BJ (cell line): ENCODE data around the gene SYT5. TPM values are rescaled to one million over a fixed set of nuclear protein-coding genes. Genes with fewer than 3 reads are reported as not detected.

Experiments used
- CTCF ChIA-PET: fragments of 350-600 bp; formaldehyde crosslinking; extraction: SDS; loops from one replicate; lab custom pipeline; 2021; ENCODE audit warnings: antibody characterized with exemption, inconsistent platforms; lab: Yijun Ruan, JAX
- POLR2A ChIA-PET: fragments of 300-600 bp; sonication (Branson Sonifier 250); formaldehyde crosslinking; extraction: SDS; loops from one replicate; lab custom pipeline; 2021; ENCODE audit warnings: antibody characterized with exemption; lab: Charles Lee
- DNase-seq: peaks from one replicate; pipeline ENCODE4 v3.0.0-alpha.2; 2011; ENCODE audit warnings: low read depth
- H3K27me3 ChIP-seq: 2 replicates; pipeline ENCODE4 v1.6.0; 2011; ENCODE audit warnings: low read length; ENCODE audit not compliant: control insufficient read depth, insufficient read depth
- H3K36me3 ChIP-seq: 2 replicates; pipeline ENCODE4 v1.5.1; 2011; ENCODE audit warnings: low read length; ENCODE audit not compliant: control insufficient read depth, insufficient read depth
- H3K4me3 ChIP-seq: 2 replicates; pipeline ENCODE4 v1.5.1; 2011; ENCODE audit warnings: low read depth, mild to moderate bottlenecking, control low read depth, low read length
- polyA plus RNA-seq: library from polyadenylated mRNA; depleted of rRNA; stranded (reverse); fragments of >200 nt; gene quantifications from 2 replicates; pipeline ENCODE4 v1.2.3, GENCODE V29; 2011
- TF ChIP-seq, protein P1 (sequence below): IDR thresholded peaks from 2 replicates; pipeline ENCODE4 v1.5.1; 2011; ENCODE audit warnings: low read depth, mild to moderate bottlenecking, control low read depth, inconsistent platforms, low read length, moderate library complexity; ENCODE audit not compliant: insufficient read depth

Gene SYT5
- polyA plus RNA-seq, 1 experiment = 0.47 TPM

GRCh38 chr19:55137915-55138314 is 42.2 kb downstream of the SYT5 start:
- Histone ChIP-seq H3K36me3 (no peaks in the 10 kb centered on the region), H3K27me3 (peaks cover 2% of the 10 kb centered on the region; the same call in 1 of the 2 replicates), H3K4me3 (no peak overlapping the region)
- ChIA-PET CTCF (no interaction called here), POLR2A (no interaction called here)
- DNase-seq = no peak
- TF ChIP-seq, protein P1, sequence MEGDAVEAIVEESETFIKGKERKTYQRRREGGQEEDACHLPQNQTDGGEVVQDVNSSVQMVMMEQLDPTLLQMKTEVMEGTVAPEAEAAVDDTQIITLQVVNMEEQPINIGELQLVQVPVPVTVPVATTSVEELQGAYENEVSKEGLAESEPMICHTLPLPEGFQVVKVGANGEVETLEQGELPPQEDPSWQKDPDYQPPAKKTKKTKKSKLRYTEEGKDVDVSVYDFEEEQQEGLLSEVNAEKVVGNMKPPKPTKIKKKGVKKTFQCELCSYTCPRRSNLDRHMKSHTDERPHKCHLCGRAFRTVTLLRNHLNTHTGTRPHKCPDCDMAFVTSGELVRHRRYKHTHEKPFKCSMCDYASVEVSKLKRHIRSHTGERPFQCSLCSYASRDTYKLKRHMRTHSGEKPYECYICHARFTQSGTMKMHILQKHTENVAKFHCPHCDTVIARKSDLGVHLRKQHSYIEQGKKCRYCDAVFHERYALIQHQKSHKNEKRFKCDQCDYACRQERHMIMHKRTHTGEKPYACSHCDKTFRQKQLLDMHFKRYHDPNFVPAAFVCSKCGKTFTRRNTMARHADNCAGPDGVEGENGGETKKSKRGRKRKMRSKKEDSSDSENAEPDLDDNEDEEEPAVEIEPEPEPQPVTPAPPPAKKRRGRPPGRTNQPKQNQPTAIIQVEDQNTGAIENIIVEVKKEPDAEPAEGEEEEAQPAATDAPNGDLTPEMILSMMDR = no peak

- POLR2A ChIA-PET = no interaction called here
- no peak for DNase-seq
- Histone ChIP-seq H3K36me3 (no peaks in the 10 kb centered on the region), H3K4me3 (no peak overlapping the region), H3K27me3 (peaks cover 2% of the 10 kb centered on the region; the same call in 1 of the 2 replicates)
- CTCF ChIA-PET = interaction anchor here (0.6 to 2.0 kb wide), 8 partner anchors 10 to 368 kb away, joined by 3 to 10 read pairs (median 4); no protein-coding TSS in a partner anchor
- TF ChIP-seq, protein P1 = no peak
These were observed 43.5 kb downstream of the SYT5 start for GRCh38 chr19:55136399-55137102.

DNA sequence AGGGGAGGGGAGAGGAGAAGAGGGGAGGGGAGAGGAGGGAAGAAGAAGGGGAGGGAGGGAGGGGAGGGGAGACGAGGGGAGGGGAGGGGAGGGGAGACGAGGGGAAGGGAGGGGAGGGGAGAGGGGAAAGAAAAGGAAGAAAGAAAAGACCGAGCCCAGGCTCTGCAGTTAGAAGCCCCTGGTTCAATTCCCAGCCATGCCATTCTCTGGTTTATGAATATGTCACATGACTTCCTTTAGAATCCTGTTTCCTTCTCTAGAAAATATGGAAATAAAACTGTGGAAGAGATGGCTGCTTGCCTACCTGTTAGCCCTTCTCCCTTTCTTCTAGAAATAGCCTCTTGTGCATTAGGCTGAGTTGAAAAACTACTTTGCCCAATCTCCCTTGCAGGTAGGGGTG is 45.4 kb downstream of the SYT5 start:
- TF ChIP-seq, protein P1 = no peak
- Histone ChIP-seq H3K4me3 (no peak overlapping the region), H3K27me3 (peaks cover 6% of the 10 kb centered on the region), H3K36me3 (no peaks in the 10 kb centered on the region)
- ChIA-PET CTCF (interaction anchor here (1.1 to 1.3 kb wide), 2 partner anchors 17 to 25 kb away, joined by 3 read pairs; partner anchors contain the start of gene PPP1R12C), POLR2A (no interaction called here)
- DNase-seq = no peak

DNA sequence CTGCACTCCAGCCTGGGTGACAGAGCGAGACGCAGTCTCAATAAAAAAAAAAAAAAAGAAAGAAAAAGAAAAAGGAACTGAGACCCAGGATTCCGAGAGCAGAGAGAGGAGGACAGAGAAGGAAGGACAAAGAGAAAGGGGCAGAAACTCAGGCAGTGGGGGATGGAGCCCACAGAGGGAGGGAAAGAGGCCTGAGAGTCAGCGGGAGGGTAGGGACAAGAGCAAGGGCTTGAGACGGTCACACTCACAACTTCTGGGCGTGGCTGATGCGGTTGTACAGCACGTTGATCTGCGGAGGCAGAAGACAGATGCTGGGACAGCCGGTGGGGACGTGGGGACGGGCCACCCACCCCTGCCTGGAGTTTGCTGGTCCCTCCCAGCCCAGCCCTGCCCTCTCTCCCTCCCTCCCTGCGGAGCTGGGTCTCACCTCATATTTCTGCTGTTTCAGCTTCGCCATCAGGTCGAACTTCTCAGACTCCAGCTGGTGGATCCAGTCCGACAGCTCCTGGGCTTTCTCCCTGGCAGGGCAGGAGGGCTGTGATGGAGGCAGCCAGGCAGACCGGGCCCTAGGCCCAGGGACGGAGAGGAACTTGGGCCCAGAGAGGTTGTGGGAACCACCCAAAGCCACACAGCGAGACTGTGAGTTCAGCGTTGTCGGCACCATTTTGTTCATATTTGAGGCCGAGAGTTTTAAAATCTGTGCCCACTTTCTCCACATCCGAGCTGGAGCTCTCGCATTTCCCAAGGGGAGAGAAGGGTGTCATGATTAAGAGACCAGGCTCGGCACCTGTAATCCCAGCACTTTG is 46.2 kb downstream of the SYT5 start:
- Histone ChIP-seq H3K27me3 (peaks cover 8% of the 10 kb centered on the region), H3K36me3 (no peaks in the 10 kb centered on the region), H3K4me3 (no peak overlapping the region)
- TF ChIP-seq, protein P1 = no peak
- ChIA-PET CTCF (interaction anchor here (1.0 to 1.9 kb wide), 6 partner anchors 16 to 370 kb away, joined by 3 to 5 read pairs (median 4); partner anchors contain the start of genes DNAAF3 and PPP1R12C), POLR2A (no interaction called here)
- DNase-seq = no peak

DNA sequence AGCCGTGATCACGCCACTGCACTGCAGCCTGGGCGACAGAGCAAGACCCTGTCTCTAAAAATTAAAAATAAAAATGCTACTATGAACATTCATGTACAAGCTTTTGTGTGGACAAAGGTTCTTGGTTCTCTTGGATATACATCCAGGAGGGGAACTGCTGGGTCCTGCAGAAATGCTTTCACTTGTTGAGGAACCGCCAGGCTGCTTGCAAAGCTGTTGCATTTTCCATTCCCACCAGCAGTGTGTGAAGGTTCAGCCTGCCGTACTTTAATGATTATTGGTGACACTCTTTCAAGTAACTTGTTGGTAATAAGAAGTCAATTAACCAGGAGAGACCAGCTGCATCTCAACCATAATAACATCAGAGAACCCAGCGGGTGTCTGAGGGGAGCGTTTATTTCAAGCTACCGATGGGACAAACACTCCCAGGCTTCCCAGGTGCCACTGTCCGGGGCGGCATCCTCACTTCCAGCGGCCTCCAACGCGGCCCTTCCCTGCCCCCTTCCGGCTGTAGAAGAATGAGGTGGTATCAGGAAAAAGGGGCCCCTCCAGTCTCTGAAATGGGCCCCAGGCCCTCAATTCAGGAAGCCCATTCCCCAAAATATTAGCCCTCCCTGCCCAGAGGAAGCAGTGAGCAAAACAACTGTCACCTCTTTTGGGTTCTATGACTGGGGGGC is 47.5 kb downstream of the SYT5 start:
- H3K36me3 ChIP-seq = no peaks in the 10 kb centered on the region
- ChIA-PET CTCF (interaction anchor here (0.9 to 1.9 kb wide), 7 partner anchors 9 to 371 kb away, joined by 3 to 5 read pairs (median 4); partner anchors contain the start of genes DNAAF3 and PPP1R12C), POLR2A (no interaction called here)
- TF ChIP-seq, protein P1 = peak; percentile 36
- no peak for DNase-seq
- H3K4me3 ChIP-seq = no peak overlapping the region
- H3K27me3 ChIP-seq = peaks cover 8% of the 10 kb centered on the region
